Measurements from ENCODE around the gene EIF4E3.

The EIF4E3 gene

DNA sequence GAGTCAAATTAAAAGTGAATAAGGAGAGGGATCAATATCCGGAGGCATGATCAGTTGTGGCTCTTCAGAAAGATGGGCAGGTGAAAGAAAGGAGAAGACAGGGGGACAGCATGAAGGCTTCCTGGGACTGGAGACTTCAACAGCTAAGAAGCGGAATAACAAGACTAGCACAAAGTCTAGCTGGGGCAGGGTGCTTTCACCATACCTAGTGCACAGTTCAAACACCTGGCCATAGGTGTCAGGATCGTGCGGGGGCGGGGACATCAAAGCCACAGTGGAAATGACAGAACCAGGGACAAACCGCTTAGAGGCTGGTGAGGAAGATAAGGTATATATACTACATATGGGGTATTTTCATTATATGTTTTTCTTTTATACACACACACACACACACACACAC lies 75.4 kb downstream of the EIF4E3 start:
- CTCF ChIA-PET, result no interaction called here
- TF ChIP-seq, protein P1, sequence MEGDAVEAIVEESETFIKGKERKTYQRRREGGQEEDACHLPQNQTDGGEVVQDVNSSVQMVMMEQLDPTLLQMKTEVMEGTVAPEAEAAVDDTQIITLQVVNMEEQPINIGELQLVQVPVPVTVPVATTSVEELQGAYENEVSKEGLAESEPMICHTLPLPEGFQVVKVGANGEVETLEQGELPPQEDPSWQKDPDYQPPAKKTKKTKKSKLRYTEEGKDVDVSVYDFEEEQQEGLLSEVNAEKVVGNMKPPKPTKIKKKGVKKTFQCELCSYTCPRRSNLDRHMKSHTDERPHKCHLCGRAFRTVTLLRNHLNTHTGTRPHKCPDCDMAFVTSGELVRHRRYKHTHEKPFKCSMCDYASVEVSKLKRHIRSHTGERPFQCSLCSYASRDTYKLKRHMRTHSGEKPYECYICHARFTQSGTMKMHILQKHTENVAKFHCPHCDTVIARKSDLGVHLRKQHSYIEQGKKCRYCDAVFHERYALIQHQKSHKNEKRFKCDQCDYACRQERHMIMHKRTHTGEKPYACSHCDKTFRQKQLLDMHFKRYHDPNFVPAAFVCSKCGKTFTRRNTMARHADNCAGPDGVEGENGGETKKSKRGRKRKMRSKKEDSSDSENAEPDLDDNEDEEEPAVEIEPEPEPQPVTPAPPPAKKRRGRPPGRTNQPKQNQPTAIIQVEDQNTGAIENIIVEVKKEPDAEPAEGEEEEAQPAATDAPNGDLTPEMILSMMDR (IDR thresholded peaks at IDR 0.05; ENCODE audit: insufficient read depth, low read length, missing control alignments), result no peak
- DNase-seq (ENCODE audit: low read depth, low spot score), result no peak
- POLR2A ChIA-PET, result no interaction called here
- no peak overlapping the region for H3K4me3 ChIP-seq (ENCODE audit: low read depth, low read length)

DNA sequence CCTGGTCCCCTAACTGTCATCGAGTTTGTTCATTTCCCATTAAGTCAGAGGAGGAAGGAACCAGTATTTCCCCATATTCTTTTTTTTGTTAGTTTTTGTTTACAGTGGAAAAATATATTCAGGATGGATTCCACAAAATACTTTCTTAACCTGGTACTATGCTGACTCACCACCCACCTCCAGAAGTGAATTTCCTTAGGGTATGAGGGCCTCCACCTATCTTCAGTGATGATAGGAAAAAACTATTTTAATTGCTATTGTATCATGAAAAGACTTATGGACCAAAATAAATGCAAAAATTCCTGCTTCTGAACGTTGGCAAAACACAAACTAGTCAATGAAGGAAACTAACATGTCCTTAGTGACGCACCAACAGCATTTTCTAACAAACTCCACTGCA lies 77.5 kb downstream of the EIF4E3 start:
- POLR2A ChIA-PET, result no interaction called here
- TF ChIP-seq, protein P1 (IDR thresholded peaks at IDR 0.05; ENCODE audit: insufficient read depth, low read length, missing control alignments), result no peak
- DNase-seq (ENCODE audit: low read depth, low spot score), result no peak
- CTCF ChIA-PET, result interaction anchor here (0.9 to 1.3 kb wide), 2 partner anchors 10 to 1097 kb away, joined by 3 to 5 read pairs; no protein-coding TSS in a partner anchor
- no peak overlapping the region for H3K4me3 ChIP-seq (ENCODE audit: low read depth, low read length)

DNA sequence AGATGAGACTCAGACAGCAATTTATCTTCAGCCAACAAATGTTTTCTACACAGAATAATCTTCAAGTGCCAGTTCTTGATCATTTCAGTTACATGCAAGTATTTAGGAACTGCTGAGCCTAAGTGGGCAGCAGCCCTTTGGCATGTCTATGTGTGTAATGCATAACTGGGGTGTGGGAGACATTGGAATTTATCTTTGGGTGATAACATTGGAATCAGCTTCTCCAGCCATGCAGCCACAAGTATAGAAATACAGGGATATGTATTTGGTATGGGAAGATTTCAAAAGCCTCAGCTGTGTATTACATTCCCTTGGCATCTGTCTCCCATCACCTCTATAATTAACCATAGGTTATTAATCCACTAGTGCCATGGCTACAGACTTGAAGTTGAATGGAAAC lies 78.2 kb downstream of the EIF4E3 start:
- POLR2A ChIA-PET, result no interaction called here

DNA sequence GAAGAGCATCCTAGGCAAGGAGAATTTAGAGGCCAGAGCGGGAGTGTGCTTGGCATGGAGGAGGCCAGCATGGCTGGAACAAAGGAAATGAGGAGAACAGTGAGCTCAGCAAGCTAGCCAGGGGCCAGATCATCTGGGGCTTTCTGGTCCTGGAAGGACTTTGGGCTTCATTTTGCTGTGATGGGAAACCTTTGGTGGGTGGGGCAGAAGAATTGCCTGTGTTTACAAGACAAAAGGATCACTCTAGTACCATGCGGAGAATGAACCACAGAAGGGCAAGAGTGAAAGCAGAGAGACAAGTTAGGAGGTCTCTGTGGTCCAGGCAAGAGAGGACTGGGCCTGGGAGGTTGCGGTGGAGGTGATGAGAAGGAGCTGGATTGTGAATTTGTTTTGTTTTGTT lies 80.1 kb downstream of the EIF4E3 start:
- no peak overlapping the region for H3K4me3 ChIP-seq (ENCODE audit: low read depth, low read length)
- TF ChIP-seq, protein P1 (IDR thresholded peaks at IDR 0.05; ENCODE audit: insufficient read depth, low read length, missing control alignments), result no peak
- no peak for DNase-seq (ENCODE audit: low read depth, low spot score)
- CTCF ChIA-PET, result interaction anchor here (1.1 kb wide), 2 partner anchors 8 to 10 kb away, joined by 3 to 4 read pairs; no protein-coding TSS in a partner anchor
- POLR2A ChIA-PET, result no interaction called here

More for the DNA sequence above, 78.2 kb downstream of the EIF4E3 start:
- TF ChIP-seq, protein P1 (IDR thresholded peaks at IDR 0.05; ENCODE audit: insufficient read depth, low read length, missing control alignments), result no peak
- CTCF ChIA-PET, result interaction anchor here (0.9 kb wide), 1 partner anchor 11 kb away, joined by 3 read pairs; no protein-coding TSS in a partner anchor
- H3K4me3 ChIP-seq (ENCODE audit: low read depth, low read length), result no peak overlapping the region
- DNase-seq (ENCODE audit: low read depth, low spot score), result no peak

DNA sequence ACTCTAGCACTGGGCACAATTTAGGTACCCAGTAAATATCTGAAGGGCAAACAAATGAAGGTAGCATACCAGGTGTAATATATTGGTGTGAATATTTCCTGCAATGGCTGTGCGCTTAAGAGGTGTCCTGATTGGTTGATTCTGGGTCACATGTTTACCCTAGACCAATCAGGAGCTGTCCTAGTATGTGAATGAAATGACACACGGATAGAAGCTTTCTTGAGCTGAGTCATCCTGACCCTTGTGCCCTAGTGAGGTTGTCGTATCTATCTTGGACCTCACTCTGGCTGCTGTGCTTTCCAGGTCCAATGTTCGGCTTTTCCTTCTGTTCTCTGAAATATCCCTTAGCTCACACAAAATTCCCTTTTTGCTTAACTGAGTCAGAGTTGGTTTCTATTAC lies 83.5 kb downstream of the EIF4E3 start:
- TF ChIP-seq, protein P1 (IDR thresholded peaks at IDR 0.05; ENCODE audit: insufficient read depth, low read length, missing control alignments), result no peak
- DNase-seq (ENCODE audit: low read depth, low spot score), result no peak
- no peak overlapping the region for H3K4me3 ChIP-seq (ENCODE audit: low read depth, low read length)
- POLR2A ChIA-PET, result no interaction called here
- CTCF ChIA-PET, result interaction anchor here (1.3 to 2.1 kb wide), 2 partner anchors 11 to 13 kb away, joined by 3 to 5 read pairs; no protein-coding TSS in a partner anchor

DNA sequence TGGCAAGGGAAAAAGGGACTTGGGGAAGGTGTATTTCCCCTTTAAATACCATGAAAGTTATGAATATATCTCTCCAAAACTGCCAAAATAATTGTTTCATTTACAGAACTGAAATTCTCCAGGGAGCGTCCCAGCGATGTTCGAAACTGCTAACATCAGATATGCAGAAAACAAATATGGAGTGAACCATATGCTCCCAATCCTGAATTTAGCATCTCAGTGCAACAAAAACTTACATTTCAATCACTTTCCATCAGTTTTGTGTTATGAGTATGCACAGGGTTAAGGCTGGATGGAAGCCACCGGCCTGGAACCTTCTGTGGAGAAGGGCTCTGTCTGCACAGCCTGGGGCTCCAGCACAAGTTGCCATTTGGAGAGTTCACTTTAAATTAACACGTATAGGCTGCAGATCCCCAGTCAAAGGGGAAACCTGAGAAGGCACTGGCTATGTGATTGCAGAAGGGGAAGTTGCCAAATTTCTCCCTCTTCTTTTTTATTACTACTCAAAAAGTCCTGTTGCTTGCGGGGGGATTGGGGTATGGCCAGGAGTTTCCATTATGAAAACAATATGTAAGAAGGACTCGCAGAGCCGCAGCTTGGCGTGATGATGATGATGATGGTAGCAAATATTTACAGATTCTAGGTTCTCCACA lies 84.7 kb downstream of the EIF4E3 start:
- H3K4me3 ChIP-seq (ENCODE audit: low read depth, low read length), result no peak overlapping the region
- POLR2A ChIA-PET, result no interaction called here
- CTCF ChIA-PET, result interaction anchor here (1.2 kb wide), 1 partner anchor 923 kb away, joined by 3 read pairs; no protein-coding TSS in a partner anchor
- DNase-seq (ENCODE audit: low read depth, low spot score), result no peak
- TF ChIP-seq, protein P1 (IDR thresholded peaks at IDR 0.05; ENCODE audit: insufficient read depth, low read length, missing control alignments), result no peak
